Limb (tissue), 2 donors: Measurements from ENCODE around the gene TMED7.
"Not testable (repeated sequence)": the region's sequence is repeated elsewhere in the genome, so short reads cannot be mapped to it uniquely, and the experiment has no call there.

Experiments
- DNase-seq, 2 donors: peaks; one replicate each; pipeline ENCODE4 v3.0.0-alpha.2; 2016; ENCODE audit errors: extremely low spot score in 2 of 2

TMED7 gene

GRCh38 chr5:115625579-115626444 is at the start of gene TMED7:
TMED7 (minus strand) TSS chr5:115626036; CDS start chr5:115625792, 244 bp downstream.
- DNase-seq = peak; percentile 98 to 99

- not testable (repeated sequence) for DNase-seq
These were observed 48.9 kb upstream of the TMED7 start for GRCh38 chr5:115674782-115675181.

- no peak for DNase-seq
These were observed 47.8 kb upstream of the TMED7 start for GRCh38 chr5:115673596-115673995.

- no peak for DNase-seq
These were observed 46.1 kb upstream of the TMED7 start for GRCh38 chr5:115671939-115672338.

GRCh38 chr5:115666023-115666422 is 40.2 kb upstream of the TMED7 start:
- DNase-seq = no peak

- no peak for DNase-seq
These were observed 35.7 kb upstream of the TMED7 start for GRCh38 chr5:115661563-115661962.

GRCh38 chr5:115661101-115661500 is 35.3 kb upstream of the TMED7 start:
- peak in 1 of 2 donors; percentile 36 for DNase-seq

- no peak for DNase-seq
These were observed 32.0 kb upstream of the TMED7 start for GRCh38 chr5:115657881-115658233.

- no peak for DNase-seq
These were observed 31.5 kb upstream of the TMED7 start for GRCh38 chr5:115657125-115657880.

GRCh38 chr5:115656404-115656803 is 30.6 kb upstream of the TMED7 start:
- DNase-seq = no peak

GRCh38 chr5:115655994-115656393 is 30.2 kb upstream of the TMED7 start:
- no peak for DNase-seq

GRCh38 chr5:115649541-115649940 is 23.7 kb upstream of the TMED7 start:
- no peak for DNase-seq

GRCh38 chr5:115648056-115648455 is 22.2 kb upstream of the TMED7 start:
- DNase-seq = no peak

- DNase-seq = not testable (repeated sequence)
These were observed 19.6 kb upstream of the TMED7 start for GRCh38 chr5:115645386-115645785.

GRCh38 chr5:115644046-115644445 is 18.2 kb upstream of the TMED7 start:
- no peak for DNase-seq

- DNase-seq = no peak
These were observed 16.1 kb upstream of the TMED7 start for GRCh38 chr5:115641948-115642347.

- DNase-seq = no peak
These were observed 14.4 kb upstream of the TMED7 start for GRCh38 chr5:115640274-115640673.

- no peak for DNase-seq
These were observed 13.5 kb upstream of the TMED7 start for GRCh38 chr5:115639377-115639776.

GRCh38 chr5:115637507-115637906 is 11.7 kb upstream of the TMED7 start:
- DNase-seq = no peak

GRCh38 chr5:115636008-115636407 is 10.2 kb upstream of the TMED7 start:
- no peak for DNase-seq

GRCh38 chr5:115634343-115635132 is 8.7 kb upstream of the TMED7 start:
- DNase-seq = peak; percentile 93

GRCh38 chr5:115629903-115630302 is 4.1 kb upstream of the TMED7 start:
- no peak for DNase-seq
